Astrocyte of the spinal cord (primary cell): ENCODE results near the gene PACRG.

ENCODE experiments used
- DNase-seq: peaks from one replicate; pipeline ENCODE4 v3.0.0; 2011; ENCODE audit warnings: low read depth, low spot score
- H3K4me3 ChIP-seq: 2 replicates; pipeline ENCODE4 v1.5.1; 2011; ENCODE audit warnings: low read depth, mild to moderate bottlenecking, low read length, moderate library complexity
- CTCF ChIP-seq: IDR thresholded peaks from 2 replicates; pipeline ENCODE4 v1.5.1; 2012; ENCODE audit warnings: low read depth, mild to moderate bottlenecking, low read length, inconsistent platforms
- in situ Hi-C: cut with HindIII; loops from 2 replicates; pipeline ENCODE4 v1.10.0; 2017; ENCODE audit warnings: low sequenced_read_pairs

Gene PACRG

GRCh38 chr6:163048345-163048744 is 320.6 kb downstream of the PACRG start:
- TF ChIP-seq CTCF: no peak
- DNase-seq: no peak
- H3K4me3 ChIP-seq: no peak overlapping the region
- in situ Hi-C loops: no loop called here

GRCh38 chr6:163053667-163054344 is 326.0 kb downstream of the PACRG start:
- no peak for DNase-seq
- in situ Hi-C loops: no loop called here
- no peak for TF ChIP-seq CTCF
- no peak overlapping the region for H3K4me3 ChIP-seq

GRCh38 chr6:163054641-163055040 is 326.9 kb downstream of the PACRG start:
- in situ Hi-C loops: no loop called here
- DNase-seq: no peak
- TF ChIP-seq CTCF: no peak
- H3K4me3 ChIP-seq: no peak overlapping the region

- no peak for DNase-seq
- H3K4me3 ChIP-seq: no peak overlapping the region
- no peak for TF ChIP-seq CTCF
- in situ Hi-C loops: no loop called here
Measured at GRCh38 chr6:163057260-163057659, 329.5 kb downstream of the PACRG start.

GRCh38 chr6:163062790-163063189 is 335.0 kb downstream of the PACRG start:
- no peak for TF ChIP-seq CTCF
- no peak overlapping the region for H3K4me3 ChIP-seq
- in situ Hi-C loops: no loop called here
- no peak for DNase-seq

GRCh38 chr6:163063561-163063960 is 335.8 kb downstream of the PACRG start:
- no peak for TF ChIP-seq CTCF
- in situ Hi-C loops: no loop called here
- no peak for DNase-seq
- H3K4me3 ChIP-seq: no peak overlapping the region
